ENCODE measurements around the gene TRAPPC8.

DNA sequence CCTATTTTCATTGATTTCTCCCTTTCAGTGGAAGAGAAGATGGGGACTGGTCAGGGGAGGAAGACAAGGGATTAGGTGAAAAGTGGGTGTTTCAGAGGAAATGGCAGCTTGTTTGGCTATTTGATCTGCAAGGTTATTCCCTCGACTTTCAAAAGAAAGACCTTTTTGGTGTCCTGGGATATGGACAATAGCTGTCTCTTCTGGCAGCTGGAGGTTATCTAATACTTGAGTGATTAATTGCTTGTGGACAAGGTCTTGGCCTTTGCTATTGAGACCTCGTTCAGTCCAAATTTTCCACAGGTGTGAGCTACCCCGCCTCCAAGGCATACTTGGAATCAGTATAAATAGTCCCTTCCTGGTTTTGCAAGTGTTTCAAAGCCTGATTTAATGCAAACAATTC is 33.3 kb upstream of the TRAPPC8 start:
- TF ChIP-seq, protein P1, sequence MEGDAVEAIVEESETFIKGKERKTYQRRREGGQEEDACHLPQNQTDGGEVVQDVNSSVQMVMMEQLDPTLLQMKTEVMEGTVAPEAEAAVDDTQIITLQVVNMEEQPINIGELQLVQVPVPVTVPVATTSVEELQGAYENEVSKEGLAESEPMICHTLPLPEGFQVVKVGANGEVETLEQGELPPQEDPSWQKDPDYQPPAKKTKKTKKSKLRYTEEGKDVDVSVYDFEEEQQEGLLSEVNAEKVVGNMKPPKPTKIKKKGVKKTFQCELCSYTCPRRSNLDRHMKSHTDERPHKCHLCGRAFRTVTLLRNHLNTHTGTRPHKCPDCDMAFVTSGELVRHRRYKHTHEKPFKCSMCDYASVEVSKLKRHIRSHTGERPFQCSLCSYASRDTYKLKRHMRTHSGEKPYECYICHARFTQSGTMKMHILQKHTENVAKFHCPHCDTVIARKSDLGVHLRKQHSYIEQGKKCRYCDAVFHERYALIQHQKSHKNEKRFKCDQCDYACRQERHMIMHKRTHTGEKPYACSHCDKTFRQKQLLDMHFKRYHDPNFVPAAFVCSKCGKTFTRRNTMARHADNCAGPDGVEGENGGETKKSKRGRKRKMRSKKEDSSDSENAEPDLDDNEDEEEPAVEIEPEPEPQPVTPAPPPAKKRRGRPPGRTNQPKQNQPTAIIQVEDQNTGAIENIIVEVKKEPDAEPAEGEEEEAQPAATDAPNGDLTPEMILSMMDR (IDR thresholded peaks at IDR 0.05), result no peak
- TF ChIP-seq POLR2A (IDR thresholded peaks at IDR 0.05), result no peak
